Thoracic aorta (tissue), 2 donors: ENCODE data around the gene FBXO7. TPM values are rescaled to one million over a fixed set of nuclear protein-coding genes. Genes with fewer than 3 reads are reported as not detected.

Source experiments
- ATAC-seq: fragments of 150-250 bp; one replicate; pipeline ENCODE4 v1.8.0; 2017; ENCODE audit warnings: low read depth; ENCODE audit not compliant: insufficient number of reproducible peaks, low FRiP score
- DNase-seq: peaks from one replicate; pipeline ENCODE4 v3.0.0-alpha.2; 2020; ENCODE audit warnings: low spot score
- H3K27ac ChIP-seq, 2 donors: fragments of 200-600 bp; sonication (generic); 1 replicate in 1 of 2; 2 replicates in 1 of 2; pipeline ENCODE4 v1.5.1; 2016; ENCODE audit warnings: mild to moderate bottlenecking in 2 of 2, moderate library complexity in 2 of 2
- H3K27me3 ChIP-seq: fragments of 200-600 bp; sonication (generic); replicated peaks from 2 replicates; pipeline ENCODE4 v1.6.0; 2016; ENCODE audit warnings: mild to moderate bottlenecking; ENCODE audit not compliant: insufficient read depth
- H3K36me3 ChIP-seq: fragments of 200-600 bp; sonication (generic); one replicate; pipeline ENCODE4 v1.5.1; 2016
- H3K4me1 ChIP-seq, 2 donors: fragments of 200-600 bp; sonication (generic); 1 replicate in 1 of 2; 2 replicates in 1 of 2; pipeline versions ENCODE4 v1.5.1 to v1.6.0; 2016; ENCODE audit warnings: low read depth in 2 of 2, mild to moderate bottlenecking in 1 of 2; ENCODE audit not compliant: control insufficient read depth in 1 of 2
- H3K4me3 ChIP-seq: fragments of 200-600 bp; sonication (generic); 2 replicates; pipeline ENCODE4 v1.5.1; 2016; ENCODE audit warnings: mild to moderate bottlenecking
- H3K9me3 ChIP-seq: fragments of 200-600 bp; sonication (generic); 2 replicates; pipeline ENCODE4 v1.5.1; 2016
- total RNA-seq, 2 donors: library from RNA; depleted of rRNA; stranded (reverse); fragments of >200 nt; gene quantifications; one replicate each; pipeline versions ENCODE4 v1.1.0 to v1.2.3, GENCODE V29; 2016
- TF ChIP-seq, protein P1 (sequence below): fragments of 200-600 bp; sonication (generic); IDR thresholded peaks from one replicate; pipeline ENCODE4 v1.5.1; 2019; ENCODE audit warnings: antibody characterized with exemption

Gene FBXO7
- total RNA-seq, 2 donors from 2014 or later, result 75.7 to 81.3 TPM

DNA sequence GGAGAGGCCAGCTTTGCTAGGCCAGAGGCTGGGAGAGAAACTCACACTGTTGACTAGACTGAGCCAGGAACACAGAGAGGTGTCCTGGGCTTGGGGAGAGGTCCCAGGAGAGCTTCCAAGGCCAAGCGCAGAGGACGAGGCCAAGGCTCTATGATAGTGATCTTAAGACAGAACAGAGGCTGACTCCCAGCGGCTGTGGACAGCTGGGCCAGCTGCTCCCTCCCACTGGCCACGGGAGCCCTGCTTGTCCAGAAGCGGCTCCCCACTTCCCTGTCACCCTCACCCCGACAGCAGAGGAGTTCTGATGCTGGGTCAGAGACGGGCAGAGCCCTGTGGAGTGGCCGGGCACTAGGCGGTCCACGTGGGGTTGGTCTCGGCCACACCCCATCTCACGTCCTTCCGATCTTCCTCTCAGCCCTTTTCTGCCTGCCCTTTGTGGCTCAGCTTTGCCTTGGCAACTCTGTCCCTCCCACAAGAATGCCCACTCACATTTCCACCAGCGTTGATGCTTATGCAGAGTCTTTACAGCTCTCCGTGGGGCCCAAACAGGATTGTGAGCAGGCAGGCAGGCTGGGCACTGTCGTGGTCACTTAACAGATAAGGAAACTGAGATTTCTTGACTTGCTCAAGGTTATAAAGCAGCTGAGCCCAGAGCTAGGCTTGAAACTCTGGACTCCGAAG lies 68.2 kb downstream of the FBXO7 start:
- ATAC-seq (no peak), DNase-seq (no peak)
- TF ChIP-seq, protein P1, sequence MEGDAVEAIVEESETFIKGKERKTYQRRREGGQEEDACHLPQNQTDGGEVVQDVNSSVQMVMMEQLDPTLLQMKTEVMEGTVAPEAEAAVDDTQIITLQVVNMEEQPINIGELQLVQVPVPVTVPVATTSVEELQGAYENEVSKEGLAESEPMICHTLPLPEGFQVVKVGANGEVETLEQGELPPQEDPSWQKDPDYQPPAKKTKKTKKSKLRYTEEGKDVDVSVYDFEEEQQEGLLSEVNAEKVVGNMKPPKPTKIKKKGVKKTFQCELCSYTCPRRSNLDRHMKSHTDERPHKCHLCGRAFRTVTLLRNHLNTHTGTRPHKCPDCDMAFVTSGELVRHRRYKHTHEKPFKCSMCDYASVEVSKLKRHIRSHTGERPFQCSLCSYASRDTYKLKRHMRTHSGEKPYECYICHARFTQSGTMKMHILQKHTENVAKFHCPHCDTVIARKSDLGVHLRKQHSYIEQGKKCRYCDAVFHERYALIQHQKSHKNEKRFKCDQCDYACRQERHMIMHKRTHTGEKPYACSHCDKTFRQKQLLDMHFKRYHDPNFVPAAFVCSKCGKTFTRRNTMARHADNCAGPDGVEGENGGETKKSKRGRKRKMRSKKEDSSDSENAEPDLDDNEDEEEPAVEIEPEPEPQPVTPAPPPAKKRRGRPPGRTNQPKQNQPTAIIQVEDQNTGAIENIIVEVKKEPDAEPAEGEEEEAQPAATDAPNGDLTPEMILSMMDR, result no peak
- no peaks in the 10 kb centered on the region for H3K4me1 ChIP-seq
- no peaks in the 10 kb centered on the region for H3K27me3 ChIP-seq
- H3K9me3 ChIP-seq, result no peaks in the 10 kb centered on the region
- no peak overlapping the region for H3K27ac ChIP-seq
- no peaks in the 10 kb centered on the region for H3K36me3 ChIP-seq
- no peak overlapping the region for H3K4me3 ChIP-seq

DNA sequence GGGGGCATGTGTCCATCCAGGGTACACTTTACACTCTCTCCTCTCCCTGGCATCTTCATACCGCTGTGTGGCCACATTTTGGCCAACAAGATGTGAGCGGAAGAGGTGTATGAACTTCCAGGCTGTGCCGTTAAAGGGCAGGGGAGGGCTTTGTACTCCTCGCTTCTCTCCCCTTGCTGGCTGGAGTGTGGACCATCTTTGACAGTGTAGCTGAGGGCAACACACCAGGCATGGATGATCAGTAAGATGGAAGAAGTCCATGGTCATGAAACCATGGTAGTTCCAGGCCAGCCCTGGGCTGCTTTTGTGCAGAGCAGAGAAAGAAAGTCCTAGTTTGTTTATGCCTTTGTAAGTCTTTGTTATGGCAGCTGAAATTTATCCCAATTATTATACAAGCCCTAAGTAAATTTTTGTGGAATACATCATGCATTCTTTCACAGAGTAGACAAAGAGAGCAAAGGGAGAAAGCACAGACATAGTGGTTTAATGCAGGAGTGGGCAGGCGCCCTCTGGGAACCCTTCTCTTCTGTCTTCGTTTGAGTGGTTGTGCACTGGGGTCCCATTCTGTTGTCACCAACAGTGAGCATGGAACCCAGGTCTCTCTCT lies 70.4 kb downstream of the FBXO7 start:
- Histone ChIP-seq H3K4me3 (no peak overlapping the region), H3K9me3 (no peaks in the 10 kb centered on the region), H3K4me1 (no peaks in the 10 kb centered on the region), H3K27me3 (no peaks in the 10 kb centered on the region), H3K27ac (no peak overlapping the region), H3K36me3 (no peaks in the 10 kb centered on the region)
- TF ChIP-seq, protein P1, result no peak
- DNase-seq, result no peak
- ATAC-seq, result no peak

DNA sequence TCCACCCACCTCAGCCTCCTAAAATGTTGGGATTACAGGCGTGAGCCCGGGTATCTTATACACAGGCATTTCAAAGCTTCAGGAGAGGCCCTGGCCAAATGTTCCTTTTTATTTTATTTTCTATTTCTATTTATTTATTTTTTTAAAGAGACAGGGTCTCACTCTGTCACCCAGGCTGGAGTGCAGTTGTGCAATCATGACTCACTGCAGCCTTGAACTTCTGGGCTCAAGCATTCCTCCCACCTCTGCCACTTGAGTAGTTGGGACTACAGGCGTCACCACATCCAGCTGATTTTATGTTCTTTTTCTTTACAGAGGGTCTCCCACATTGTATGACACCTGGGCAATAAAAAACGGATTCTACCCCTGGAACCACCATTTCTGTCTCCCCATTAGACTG lies 71.2 kb downstream of the FBXO7 start:
- no peaks in the 10 kb centered on the region for H3K4me1 ChIP-seq
- ATAC-seq (no peak), DNase-seq (no peak)
- H3K27ac ChIP-seq, result no peak overlapping the region
- TF ChIP-seq, protein P1, result no peak
- H3K27me3 ChIP-seq, result no peaks in the 10 kb centered on the region
- no peaks in the 10 kb centered on the region for H3K36me3 ChIP-seq
- H3K4me3 ChIP-seq, result no peak overlapping the region
- no peaks in the 10 kb centered on the region for H3K9me3 ChIP-seq

DNA sequence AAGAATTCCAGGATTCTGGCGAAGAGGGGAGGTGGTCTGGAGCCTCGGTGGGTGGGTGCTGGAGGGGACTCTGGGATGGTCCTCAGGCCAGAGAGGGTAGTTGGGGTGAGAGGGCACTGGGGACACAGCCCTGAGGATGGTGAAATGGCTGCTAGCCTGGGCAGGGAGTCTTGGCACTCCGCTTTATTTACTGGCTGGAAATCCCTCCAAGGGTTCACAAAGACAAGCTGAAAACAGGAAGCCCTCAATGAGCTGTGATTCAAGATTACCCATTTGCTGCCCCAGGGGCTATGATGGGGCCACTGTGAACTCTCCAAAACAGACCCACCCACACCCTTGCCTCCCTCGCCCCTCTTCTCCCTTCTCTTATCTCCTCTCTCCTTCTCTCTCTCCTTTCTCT lies 71.9 kb downstream of the FBXO7 start:
- H3K27ac ChIP-seq, result no peak overlapping the region
- H3K27me3 ChIP-seq, result no peaks in the 10 kb centered on the region
- H3K4me1 ChIP-seq, result no peaks in the 10 kb centered on the region
- H3K9me3 ChIP-seq, result no peaks in the 10 kb centered on the region
- no peaks in the 10 kb centered on the region for H3K36me3 ChIP-seq
- no peak overlapping the region for H3K4me3 ChIP-seq
- TF ChIP-seq, protein P1, result no peak
- no peak for ATAC-seq
- no peak for DNase-seq

DNA sequence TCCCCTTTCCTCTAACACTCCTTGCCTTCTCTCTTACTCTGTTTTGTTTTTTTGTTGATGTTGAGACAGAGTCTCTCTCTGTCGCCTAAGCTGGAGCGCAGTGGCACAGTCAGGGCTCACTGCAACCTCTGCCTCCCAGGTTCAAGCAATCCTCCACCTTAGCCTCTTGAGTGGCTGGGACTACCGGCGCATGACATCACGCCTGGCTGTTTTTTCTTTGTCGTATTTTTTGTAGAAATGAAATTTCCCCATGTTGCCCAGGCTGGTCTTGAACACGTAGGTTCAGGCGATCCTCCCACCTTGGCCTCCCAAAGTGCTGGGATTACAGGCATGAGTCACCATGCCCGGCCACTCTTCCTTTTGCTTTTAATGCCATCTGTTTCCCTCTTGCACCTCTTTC lies 72.3 kb downstream of the FBXO7 start:
- ATAC-seq (no peak), DNase-seq (no peak)
- Histone ChIP-seq H3K9me3 (no peaks in the 10 kb centered on the region), H3K4me3 (no peak overlapping the region), H3K27ac (no peak overlapping the region), H3K27me3 (no peaks in the 10 kb centered on the region), H3K36me3 (no peaks in the 10 kb centered on the region), H3K4me1 (no peaks in the 10 kb centered on the region)
- TF ChIP-seq, protein P1, result no peak
